Uterus (tissue), 4 donors: Measurements from ENCODE around the gene NR2E1. TPM values are rescaled to one million over a fixed set of nuclear protein-coding genes. Genes with fewer than 3 reads are reported as not detected.

Source experiments
- DNase-seq, 2 donors: peaks; one replicate each; pipeline ENCODE4 v3.0.0-alpha.2; 2019 to 2020
- H3K27ac ChIP-seq, 2 donors: fragments of 200-600 bp; sonication (generic); 1 replicate in 1 of 2; 2 replicates in 1 of 2; pipeline ENCODE4 v1.5.1; 2016 to 2018
- H3K27me3 ChIP-seq, 2 donors: fragments of 200-600 bp; sonication (generic); one replicate each; pipeline ENCODE4 v1.5.1; 2018 to 2019; ENCODE audit warnings: control low read depth in 1 of 2
- H3K36me3 ChIP-seq, 2 donors: fragments of 200-600 bp; sonication (generic); one replicate each; pipeline ENCODE4 v1.5.1; 2019; ENCODE audit warnings: control low read depth in 1 of 2
- H3K4me1 ChIP-seq, 2 donors: fragments of 200-600 bp; sonication (generic); one replicate each; pipeline ENCODE4 v1.5.1; 2018 to 2019; ENCODE audit warnings: control low read depth in 1 of 2
- H3K4me3 ChIP-seq, 2 donors: fragments of 200-600 bp; sonication (generic); 1 replicate in 1 of 2; 2 replicates in 1 of 2; pipeline ENCODE4 v1.5.1; 2018 to 2019; ENCODE audit warnings: mild to moderate bottlenecking in 1 of 2
- H3K9me3 ChIP-seq, 2 donors: fragments of 200-600 bp; sonication (generic); one replicate each; pipeline ENCODE4 v1.5.1; 2019; ENCODE audit warnings: control low read depth in 1 of 2
- CTCF ChIP-seq, 4 experiments: fragments of 200-600 bp in 2 of 4; fragments of 450-650 bp in 2 of 4; sonication (generic) in 2 of 4; IDR thresholded peaks; one replicate each; pipeline ENCODE4 v1.5.1; 2016 to 2019; ENCODE audit warnings: antibody characterized with exemption in 4 of 4, mild to moderate bottlenecking in 2 of 4, moderate library complexity in 1 of 4
- POLR2A ChIP-seq, 2 donors: fragments of 450-650 bp; IDR thresholded peaks; one replicate each; pipeline ENCODE4 v1.6.1; 2016; ENCODE audit warnings: antibody characterized with exemption in 2 of 2, mild to moderate bottlenecking in 1 of 2, moderate library complexity in 1 of 2
- intact Hi-C: fragments of 100-400 bp; cut with DNase I; formaldehyde crosslinking; loops from one replicate; pipeline ENCODE4 v1.15.1; 2023; ENCODE audit warnings: low total_unique reads
- total RNA-seq, 4 donors: library from RNA; depleted of rRNA in 3 of 4; stranded (reverse); fragments of >200 nt in 3 of 4; gene quantifications; one replicate each; pipeline versions ENCODE4 v1.1.0 to v1.2.4, GENCODE V29; 2014 to 2023
- donor health status: DM: yes; HTN: yes; CAD: no.

The NR2E1 gene
- total RNA-seq, 4 donors from 2014 or later: not detected

- Histone ChIP-seq H3K4me1 (no peaks in the 10 kb centered on the region), H3K27me3 (no peaks in the 10 kb centered on the region), H3K9me3 (no peaks in the 10 kb centered on the region), H3K27ac (no peak overlapping the region), H3K4me3 (no peak overlapping the region), H3K36me3 (no peaks in the 10 kb centered on the region)
- no peak for TF ChIP-seq CTCF (IDR thresholded peaks at IDR 0.05)
- TF ChIP-seq POLR2A (IDR thresholded peaks at IDR 0.05): no peak
- intact Hi-C loops: no loop called here
- no peak for DNase-seq
These were observed 34.4 kb downstream of the NR2E1 start for GRCh38 chr6:108200186-108200585.

- Histone ChIP-seq H3K27ac (no peak overlapping the region), H3K9me3 (no peaks in the 10 kb centered on the region), H3K4me3 (no peak overlapping the region), H3K27me3 (no peaks in the 10 kb centered on the region), H3K4me1 (no peaks in the 10 kb centered on the region), H3K36me3 (no peaks in the 10 kb centered on the region)
- intact Hi-C loops: no loop called here
- DNase-seq: no peak
- no peak for TF ChIP-seq CTCF (IDR thresholded peaks at IDR 0.05)
These were observed 34.8 kb downstream of the NR2E1 start for GRCh38 chr6:108200631-108201030.

GRCh38 chr6:108203189-108204112, 37.6 kb downstream of the NR2E1 start:
- intact Hi-C loops: no loop called here
- no peak overlapping the region for H3K27ac ChIP-seq
- no peaks in the 10 kb centered on the region for H3K27me3 ChIP-seq
- no peaks in the 10 kb centered on the region for H3K36me3 ChIP-seq
- no peaks in the 10 kb centered on the region for H3K4me1 ChIP-seq
- DNase-seq: no peak
- TF ChIP-seq CTCF (IDR thresholded peaks at IDR 0.05) (no peak), POLR2A (IDR thresholded peaks at IDR 0.05) (no peak)
- no peak overlapping the region for H3K4me3 ChIP-seq
- H3K9me3 ChIP-seq: no peaks in the 10 kb centered on the region

DNA sequence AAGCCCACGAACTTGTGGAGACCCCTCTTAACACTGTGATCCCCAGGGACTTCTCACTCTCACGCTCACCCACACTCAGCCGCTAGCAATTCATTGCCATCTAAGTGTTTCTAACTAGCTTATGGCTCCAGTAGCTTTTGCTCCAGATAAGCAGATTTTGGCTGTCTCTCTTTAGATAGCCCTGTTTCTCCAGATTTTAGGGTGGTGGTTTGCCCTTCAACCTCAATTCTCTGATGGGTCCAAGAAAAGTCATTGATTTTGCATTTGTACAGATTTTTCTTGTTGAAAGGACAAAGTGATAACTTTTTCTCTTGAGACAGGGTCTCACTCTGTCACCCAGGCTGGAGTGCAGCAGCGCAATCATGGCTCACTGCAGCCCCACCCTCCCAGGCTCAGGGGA, 41.2 kb downstream of the NR2E1 start:
- H3K27ac ChIP-seq: no peak overlapping the region
- DNase-seq: no peak
- no peaks in the 10 kb centered on the region for H3K27me3 ChIP-seq
- H3K4me3 ChIP-seq: no peak overlapping the region
- intact Hi-C loops: no loop called here
- no peaks in the 10 kb centered on the region for H3K4me1 ChIP-seq
- TF ChIP-seq POLR2A (IDR thresholded peaks at IDR 0.05) (no peak), CTCF (IDR thresholded peaks at IDR 0.05) (no peak)
- no peaks in the 10 kb centered on the region for H3K9me3 ChIP-seq
- no peaks in the 10 kb centered on the region for H3K36me3 ChIP-seq

GRCh38 chr6:108209738-108210137, 43.9 kb downstream of the NR2E1 start:
- no peak overlapping the region for H3K27ac ChIP-seq
- no peak overlapping the region for H3K4me3 ChIP-seq
- no peaks in the 10 kb centered on the region for H3K27me3 ChIP-seq
- H3K4me1 ChIP-seq: no peaks in the 10 kb centered on the region
- no peaks in the 10 kb centered on the region for H3K9me3 ChIP-seq
- no peak for TF ChIP-seq CTCF (IDR thresholded peaks at IDR 0.05)
- no peak for TF ChIP-seq POLR2A (IDR thresholded peaks at IDR 0.05)
- H3K36me3 ChIP-seq: no peaks in the 10 kb centered on the region
- no peak for DNase-seq
- intact Hi-C loops: no loop called here
